ENCODE data around the gene HDAC9.

- TF ChIP-seq, protein P1, sequence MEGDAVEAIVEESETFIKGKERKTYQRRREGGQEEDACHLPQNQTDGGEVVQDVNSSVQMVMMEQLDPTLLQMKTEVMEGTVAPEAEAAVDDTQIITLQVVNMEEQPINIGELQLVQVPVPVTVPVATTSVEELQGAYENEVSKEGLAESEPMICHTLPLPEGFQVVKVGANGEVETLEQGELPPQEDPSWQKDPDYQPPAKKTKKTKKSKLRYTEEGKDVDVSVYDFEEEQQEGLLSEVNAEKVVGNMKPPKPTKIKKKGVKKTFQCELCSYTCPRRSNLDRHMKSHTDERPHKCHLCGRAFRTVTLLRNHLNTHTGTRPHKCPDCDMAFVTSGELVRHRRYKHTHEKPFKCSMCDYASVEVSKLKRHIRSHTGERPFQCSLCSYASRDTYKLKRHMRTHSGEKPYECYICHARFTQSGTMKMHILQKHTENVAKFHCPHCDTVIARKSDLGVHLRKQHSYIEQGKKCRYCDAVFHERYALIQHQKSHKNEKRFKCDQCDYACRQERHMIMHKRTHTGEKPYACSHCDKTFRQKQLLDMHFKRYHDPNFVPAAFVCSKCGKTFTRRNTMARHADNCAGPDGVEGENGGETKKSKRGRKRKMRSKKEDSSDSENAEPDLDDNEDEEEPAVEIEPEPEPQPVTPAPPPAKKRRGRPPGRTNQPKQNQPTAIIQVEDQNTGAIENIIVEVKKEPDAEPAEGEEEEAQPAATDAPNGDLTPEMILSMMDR (IDR thresholded peaks at IDR 0.05): no peak
- TF ChIP-seq POLR2A (IDR thresholded peaks at IDR 0.05): no peak
These were observed 69.8 kb downstream of the HDAC9 start for GRCh38 chr7:18565337-18565736.
